ENCODE data around the gene KIF27.

KIF27 gene

DNA sequence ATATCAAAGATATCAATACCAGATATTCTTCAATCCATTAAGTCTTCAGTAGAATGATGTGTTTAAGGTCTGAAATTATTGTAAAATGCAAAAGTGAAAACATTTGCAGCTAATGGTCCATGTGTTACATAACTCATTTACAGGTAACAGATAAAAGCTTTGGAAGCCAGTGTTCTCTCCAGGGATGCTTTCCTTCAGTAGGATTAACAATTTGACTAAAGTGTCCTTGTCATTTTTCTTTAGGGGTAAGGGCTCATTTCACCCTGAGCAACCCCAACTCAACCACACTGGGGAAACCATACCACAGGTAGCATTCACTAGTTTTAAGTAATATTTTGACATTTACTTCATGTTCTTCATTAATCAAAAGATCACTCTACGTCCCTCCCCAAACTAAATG lies 45.8 kb upstream of the KIF27 start:
- Histone ChIP-seq H2AFZ (ENCODE audit: low read depth, low read length, severe bottlenecking) (no peak overlapping the region), H3K79me2 (ENCODE audit: insufficient read depth, low read length) (peaks cover 11% of the 10 kb centered on the region), H3K9me2 (replicated peaks; ENCODE audit: insufficient read depth, low read length) (no peaks in the 10 kb centered on the region), H3K36me3 (ENCODE audit: low read length) (peaks cover 41% of the 10 kb centered on the region), H3K9me3 (ENCODE audit: insufficient read depth, low read length) (no peaks in the 10 kb centered on the region), H4K20me1 (ENCODE audit: low read depth, low read length) (peaks cover 40% of the 10 kb centered on the region), H3K27me3 (ENCODE audit: low read length) (no peaks in the 10 kb centered on the region), H3K4me2 (ENCODE audit: low read depth, low read length, poor library complexity, severe bottlenecking) (no peak overlapping the region), H3K4me3 (ENCODE audit: insufficient read depth, low read length, poor library complexity, severe bottlenecking) (no peak overlapping the region), H3F3A (ENCODE audit: insufficient read depth) (peaks cover 73% of the 10 kb centered on the region), H3K27ac (ENCODE audit: low read depth, low read length) (no peak overlapping the region), H3K9ac (ENCODE audit: low read length) (no peak overlapping the region)
- TF ChIP-seq EZH2phosphoT487 (conservative IDR thresholded peaks at IDR 0.05; ENCODE audit: low read length): no peak
- TF ChIP-seq, protein P1, sequence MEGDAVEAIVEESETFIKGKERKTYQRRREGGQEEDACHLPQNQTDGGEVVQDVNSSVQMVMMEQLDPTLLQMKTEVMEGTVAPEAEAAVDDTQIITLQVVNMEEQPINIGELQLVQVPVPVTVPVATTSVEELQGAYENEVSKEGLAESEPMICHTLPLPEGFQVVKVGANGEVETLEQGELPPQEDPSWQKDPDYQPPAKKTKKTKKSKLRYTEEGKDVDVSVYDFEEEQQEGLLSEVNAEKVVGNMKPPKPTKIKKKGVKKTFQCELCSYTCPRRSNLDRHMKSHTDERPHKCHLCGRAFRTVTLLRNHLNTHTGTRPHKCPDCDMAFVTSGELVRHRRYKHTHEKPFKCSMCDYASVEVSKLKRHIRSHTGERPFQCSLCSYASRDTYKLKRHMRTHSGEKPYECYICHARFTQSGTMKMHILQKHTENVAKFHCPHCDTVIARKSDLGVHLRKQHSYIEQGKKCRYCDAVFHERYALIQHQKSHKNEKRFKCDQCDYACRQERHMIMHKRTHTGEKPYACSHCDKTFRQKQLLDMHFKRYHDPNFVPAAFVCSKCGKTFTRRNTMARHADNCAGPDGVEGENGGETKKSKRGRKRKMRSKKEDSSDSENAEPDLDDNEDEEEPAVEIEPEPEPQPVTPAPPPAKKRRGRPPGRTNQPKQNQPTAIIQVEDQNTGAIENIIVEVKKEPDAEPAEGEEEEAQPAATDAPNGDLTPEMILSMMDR (IDR thresholded peaks at IDR 0.05; ENCODE audit: insufficient read depth, low read length, poor library complexity, severe bottlenecking): no peak

DNA sequence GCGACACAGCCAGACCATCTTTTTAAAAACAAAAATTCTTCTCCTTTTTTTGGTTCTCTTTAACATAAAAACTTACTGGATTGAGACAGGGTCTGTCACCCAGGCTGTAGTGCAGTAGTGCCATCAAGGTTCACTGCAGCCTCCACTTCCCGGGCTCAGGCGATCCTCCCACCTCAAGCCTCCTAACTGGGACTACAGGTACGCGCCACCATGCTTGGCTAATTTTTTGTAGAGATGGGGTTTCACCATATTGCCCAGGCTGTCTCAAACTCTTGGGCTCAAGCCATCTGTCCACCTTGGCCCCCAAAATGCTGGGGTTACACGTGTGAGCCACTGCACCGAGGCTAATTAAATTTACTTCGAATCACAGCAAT lies 45.0 kb upstream of the KIF27 start:
- TF ChIP-seq, protein P1 (IDR thresholded peaks at IDR 0.05; ENCODE audit: insufficient read depth, low read length, poor library complexity, severe bottlenecking): no peak
- TF ChIP-seq EZH2phosphoT487 (conservative IDR thresholded peaks at IDR 0.05; ENCODE audit: low read length): no peak
- peaks cover 32% of the 10 kb centered on the region for H3K36me3 ChIP-seq (ENCODE audit: low read length)
- H3K79me2 ChIP-seq (ENCODE audit: insufficient read depth, low read length): peaks cover 2% of the 10 kb centered on the region; the same call in 1 of the 2 replicates
- H3K27me3 ChIP-seq (ENCODE audit: low read length): no peaks in the 10 kb centered on the region
- no peak overlapping the region for H2AFZ ChIP-seq (ENCODE audit: low read depth, low read length, severe bottlenecking)
- H3K4me2 ChIP-seq (ENCODE audit: low read depth, low read length, poor library complexity, severe bottlenecking): no peak overlapping the region
- H3K9ac ChIP-seq (ENCODE audit: low read length): no peak overlapping the region
- H4K20me1 ChIP-seq (ENCODE audit: low read depth, low read length): peaks cover 31% of the 10 kb centered on the region
- H3F3A ChIP-seq (ENCODE audit: insufficient read depth): peaks cover 65% of the 10 kb centered on the region
- no peak overlapping the region for H3K4me3 ChIP-seq (ENCODE audit: insufficient read depth, low read length, poor library complexity, severe bottlenecking)
- H3K9me3 ChIP-seq (ENCODE audit: insufficient read depth, low read length): no peaks in the 10 kb centered on the region
- no peaks in the 10 kb centered on the region for H3K9me2 ChIP-seq (replicated peaks; ENCODE audit: insufficient read depth, low read length)
- H3K27ac ChIP-seq (ENCODE audit: low read depth, low read length): no peak overlapping the region

- Histone ChIP-seq H3K36me3 (ENCODE audit: low read length) (peaks cover 26% of the 10 kb centered on the region), H3F3A (ENCODE audit: insufficient read depth) (peaks cover 62% of the 10 kb centered on the region), H3K4me3 (ENCODE audit: insufficient read depth, low read length, poor library complexity, severe bottlenecking) (no peak overlapping the region), H3K4me2 (ENCODE audit: low read depth, low read length, poor library complexity, severe bottlenecking) (no peak overlapping the region), H2AFZ (ENCODE audit: low read depth, low read length, severe bottlenecking) (no peak overlapping the region), H3K79me2 (ENCODE audit: insufficient read depth, low read length) (no peaks in the 10 kb centered on the region), H3K27me3 (ENCODE audit: low read length) (no peaks in the 10 kb centered on the region), H3K9me3 (ENCODE audit: insufficient read depth, low read length) (no peaks in the 10 kb centered on the region), H3K9ac (ENCODE audit: low read length) (no peak overlapping the region), H4K20me1 (ENCODE audit: low read depth, low read length) (peaks cover 25% of the 10 kb centered on the region), H3K27ac (ENCODE audit: low read depth, low read length) (0 out of 2 replicates have a peak overlapping the region, but pooled peaks have one; percentile 19), H3K9me2 (replicated peaks; ENCODE audit: insufficient read depth, low read length) (no peaks in the 10 kb centered on the region)
- TF ChIP-seq, protein P1 (IDR thresholded peaks at IDR 0.05; ENCODE audit: insufficient read depth, low read length, poor library complexity, severe bottlenecking): no peak
- TF ChIP-seq EZH2phosphoT487 (conservative IDR thresholded peaks at IDR 0.05; ENCODE audit: low read length): no peak
Observed at GRCh38 chr9:83965350-83966208, 44.3 kb upstream of the KIF27 start.
